GM19328 (cell line): ENCODE measurements around the gene USP17L10.
"Not testable (repeated sequence)": the region's sequence is repeated elsewhere in the genome, so short reads cannot be mapped to it uniquely, and the experiment has no call there.

Experiments used
- ATAC-seq: cut with Tn5 transposase; IDR thresholded peaks from one replicate; pipeline ENCODE4 v1.9.1; 2021; ENCODE audit warnings: mild to moderate bottlenecking, moderate library complexity; ENCODE audit not compliant: unreplicated experiment

The USP17L10 gene, protein sequence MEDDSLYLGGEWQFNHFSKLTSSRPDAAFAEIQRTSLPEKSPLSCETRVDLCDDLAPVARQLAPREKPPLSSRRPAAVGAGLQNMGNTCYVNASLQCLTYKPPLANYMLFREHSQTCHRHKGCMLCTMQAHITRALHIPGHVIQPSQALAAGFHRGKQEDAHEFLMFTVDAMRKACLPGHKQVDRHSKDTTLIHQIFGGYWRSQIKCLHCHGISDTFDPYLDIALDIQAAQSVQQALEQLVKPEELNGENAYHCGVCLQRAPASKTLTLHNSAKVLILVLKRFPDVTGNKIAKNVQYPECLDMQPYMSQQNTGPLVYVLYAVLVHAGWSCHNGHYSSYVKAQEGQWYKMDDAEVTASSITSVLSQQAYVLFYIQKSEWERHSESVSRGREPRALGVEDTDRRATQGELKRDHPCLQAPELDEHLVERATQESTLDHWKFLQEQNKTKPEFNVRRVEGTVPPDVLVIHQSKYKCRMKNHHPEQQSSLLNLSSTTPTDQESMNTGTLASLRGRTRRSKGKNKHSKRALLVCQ

GRCh38 chr4:9210357-9210756 is at the start of gene USP17L10:
Gene USP17L10, plus strand, starts transcription at chr4:9210657. Its CDS starts 0 bp downstream, at chr4:9210657.
- ATAC-seq = not testable (repeated sequence)

GRCh38 chr4:9165990-9166389 is 44.5 kb upstream of the USP17L10 start:
- ATAC-seq = not testable (repeated sequence)

DNA sequence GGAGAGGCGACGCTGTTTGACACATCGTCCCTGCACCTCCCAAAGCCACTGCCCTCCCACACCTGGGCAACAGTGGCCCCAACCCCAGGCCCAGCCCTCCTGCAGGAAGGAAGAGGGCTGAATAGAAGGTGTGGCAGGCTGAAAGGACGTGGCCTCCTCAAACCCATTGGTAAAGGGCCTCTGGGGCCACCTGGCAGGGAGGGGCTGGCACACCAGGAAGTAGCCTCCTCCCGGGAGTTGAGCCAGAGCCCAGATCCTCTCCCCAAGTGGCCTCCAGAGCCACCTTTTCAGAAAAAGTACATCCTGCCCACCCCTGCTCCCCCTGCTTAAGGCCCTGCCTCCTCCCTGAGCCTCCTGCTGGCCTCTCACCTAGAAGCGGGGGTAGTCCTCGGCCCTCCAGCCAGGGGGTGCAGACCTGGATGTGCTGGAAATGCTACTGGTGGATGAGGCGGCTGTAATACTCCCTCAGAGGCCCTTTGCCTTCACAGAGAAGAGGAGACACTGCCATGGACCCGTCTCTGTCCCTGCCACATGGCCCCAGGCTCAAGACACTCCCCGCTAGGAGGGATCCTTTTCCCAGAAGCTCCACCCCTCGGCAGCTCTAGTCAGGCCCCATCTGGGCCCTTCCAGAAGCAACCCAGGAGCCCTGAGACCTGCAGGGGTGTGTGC is 40.5 kb upstream of the USP17L10 start, which contains the start of gene FAM90A26:
Gene FAM90A26, plus strand, starts transcription at position 619 of the 669 bp plus-strand sequence. CDS start 2,764 bp downstream, outside the sequence.
- not testable (repeated sequence) for ATAC-seq

- not testable (repeated sequence) for ATAC-seq
Measured at GRCh38 chr4:9214701-9215100, 4.2 kb downstream of the USP17L10 start.

- ATAC-seq = not testable (repeated sequence)
Measured at GRCh38 chr4:9215105-9215504, 4.6 kb downstream of the USP17L10 start, which contains the start of gene USP17L11. Gene USP17L11, plus strand, starts transcription at chr4:9215405. Its CDS starts 0 bp downstream, at chr4:9215405.

- ATAC-seq = not testable (repeated sequence)
Measured at GRCh38 chr4:9219852-9220251, 9.4 kb downstream of the USP17L10 start, which contains the start of gene USP17L12. Gene USP17L12, plus strand, starts transcription at chr4:9220152. Its CDS starts 0 bp downstream, at chr4:9220152.

DNA sequence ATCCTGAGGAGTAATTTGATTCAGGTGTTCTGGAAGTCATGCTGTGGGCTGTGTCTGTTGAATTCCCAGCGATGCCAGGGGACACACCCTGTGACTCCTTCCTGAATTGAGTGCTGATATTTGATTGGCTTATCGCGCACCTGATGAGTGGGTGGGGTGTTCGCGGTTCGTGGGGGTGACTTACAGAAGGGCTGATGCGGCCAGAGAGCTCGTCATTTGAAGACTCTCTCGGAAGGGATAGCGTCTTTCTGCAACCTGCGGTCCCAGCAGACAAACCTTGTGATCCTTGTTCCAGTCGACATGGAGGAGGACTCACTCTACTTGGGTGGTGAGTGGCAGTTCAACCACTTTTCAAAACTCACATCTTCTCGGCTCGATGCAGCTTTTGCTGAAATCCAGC is 14.1 kb downstream of the USP17L10 start, which contains the start of gene USP17L13:
Gene USP17L13, plus strand, starts transcription at position 301 of the 400 bp plus-strand sequence. Its CDS starts 0 bp downstream, at position 301.
- not testable (repeated sequence) for ATAC-seq

- ATAC-seq = not testable (repeated sequence)
Measured at GRCh38 chr4:9230249-9230648, 19.8 kb downstream of the USP17L10 start.

- not testable (repeated sequence) for ATAC-seq
Measured at GRCh38 chr4:9234085-9234484, 23.6 kb downstream of the USP17L10 start, which contains the start of gene USP17L15. Gene USP17L15, plus strand, starts transcription at chr4:9234385. Its CDS starts 0 bp downstream, at chr4:9234385.

GRCh38 chr4:9238461-9238860 is 28.0 kb downstream of the USP17L10 start:
- ATAC-seq = not testable (repeated sequence)

- ATAC-seq = not testable (repeated sequence)
Measured at GRCh38 chr4:9243579-9243978, 33.1 kb downstream of the USP17L10 start, which contains the start of gene USP17L17. Gene USP17L17, plus strand, starts transcription at chr4:9243879. Its CDS starts 0 bp downstream, at chr4:9243879.

DNA sequence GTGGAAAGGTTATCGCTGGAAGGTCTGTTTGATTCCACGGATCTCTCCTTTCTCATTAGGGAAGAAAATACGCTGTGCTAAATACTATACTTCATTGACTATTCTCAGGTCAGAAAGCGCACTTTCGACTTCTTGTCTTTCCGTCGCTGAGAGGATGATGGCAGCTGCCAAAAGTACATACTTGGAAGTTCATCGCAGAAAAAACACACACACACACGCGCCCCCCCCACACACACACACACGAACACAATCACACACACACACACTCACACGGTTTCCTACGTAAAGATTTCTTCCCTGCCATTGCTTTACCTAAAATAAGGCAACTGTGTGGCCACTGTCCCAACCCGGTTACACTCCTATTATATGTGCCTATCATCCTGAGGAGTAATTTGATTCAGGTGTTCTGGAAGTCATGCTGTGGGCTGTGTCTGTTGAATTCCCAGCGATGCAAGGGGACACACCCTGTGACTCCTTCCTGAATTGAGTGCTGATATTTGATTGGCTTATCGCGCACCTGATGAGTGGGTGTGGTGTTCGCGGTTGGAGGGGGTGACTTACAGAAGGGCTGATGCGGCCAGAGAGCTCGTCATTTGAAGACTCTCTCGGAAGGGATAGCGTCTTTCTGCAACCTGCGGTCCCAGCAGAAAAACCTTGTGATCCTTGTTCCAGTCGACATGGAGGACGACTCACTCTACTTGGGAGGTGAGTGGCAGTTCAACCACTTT is 37.7 kb downstream of the USP17L10 start, which contains the start of gene USP17L18:
Gene USP17L18, plus strand, starts transcription at position 678 of the 728 bp plus-strand sequence. Its CDS starts 0 bp downstream, at position 678.
- not testable (repeated sequence) for ATAC-seq

GRCh38 chr4:9253078-9253477 is 42.6 kb downstream of the USP17L10 start, which contains the start of gene USP17L19:
Gene USP17L19, plus strand, starts transcription at chr4:9253378. Its CDS starts 0 bp downstream, at chr4:9253378.
- ATAC-seq = not testable (repeated sequence)

DNA sequence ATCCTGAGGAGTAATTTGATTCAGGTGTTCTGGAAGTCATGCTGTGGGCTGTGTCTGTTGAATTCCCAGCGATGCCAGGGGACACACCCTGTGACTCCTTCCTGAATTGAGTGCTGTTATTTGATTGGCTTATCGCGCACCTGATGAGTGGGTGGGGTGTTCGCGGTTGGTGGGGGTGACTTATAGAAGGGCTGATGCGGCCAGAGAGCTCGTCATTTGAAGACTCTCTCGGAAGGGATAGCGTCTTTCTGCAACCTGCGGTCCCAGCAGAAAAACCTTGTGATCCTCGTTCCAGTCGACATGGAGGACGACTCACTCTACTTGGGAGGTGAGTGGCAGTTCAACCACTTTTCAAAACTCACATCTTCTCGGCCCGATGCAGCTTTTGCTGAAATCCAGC is 47.4 kb downstream of the USP17L10 start, which contains the start of gene USP17L20:
Gene USP17L20, plus strand, starts transcription at position 301 of the 400 bp plus-strand sequence. Its CDS starts 0 bp downstream, at position 301.
- not testable (repeated sequence) for ATAC-seq
